ENCODE measurements around the gene ATL3. TPM values are rescaled to one million over a fixed set of nuclear protein-coding genes. Genes with fewer than 3 reads are reported as not detected.
"Not testable (repeated sequence)": the region's sequence is repeated elsewhere in the genome, so short reads cannot be mapped to it uniquely, and the experiment has no call there.

ATL3 gene
- total RNA-seq = 31.1 and 33.0 TPM in 2 replicates

- intact Hi-C loops (cut with micrococcal nuclease) = loop anchor here (1.0 to 5.0 kb wide), 6 partner anchors 10 to 1879 kb away; partner anchors contain the start of genes FEN1, RTN3 and TMEM258
Observed at GRCh38 chr11:63671322-63672155, at the start of gene ATL3. Gene ATL3, minus strand, starts transcription at chr11:63671376. Its CDS starts 41 bp downstream, at chr11:63671335.

GRCh38 chr11:63720611-63721010, 49.4 kb upstream of the ATL3 start:
- intact Hi-C loops (cut with micrococcal nuclease) = no loop called here

- intact Hi-C loops (cut with micrococcal nuclease) = no loop called here
Observed at GRCh38 chr11:63719987-63720386, 48.8 kb upstream of the ATL3 start.

GRCh38 chr11:63719001-63719400, 47.8 kb upstream of the ATL3 start:
- intact Hi-C loops (cut with micrococcal nuclease) = no loop called here

DNA sequence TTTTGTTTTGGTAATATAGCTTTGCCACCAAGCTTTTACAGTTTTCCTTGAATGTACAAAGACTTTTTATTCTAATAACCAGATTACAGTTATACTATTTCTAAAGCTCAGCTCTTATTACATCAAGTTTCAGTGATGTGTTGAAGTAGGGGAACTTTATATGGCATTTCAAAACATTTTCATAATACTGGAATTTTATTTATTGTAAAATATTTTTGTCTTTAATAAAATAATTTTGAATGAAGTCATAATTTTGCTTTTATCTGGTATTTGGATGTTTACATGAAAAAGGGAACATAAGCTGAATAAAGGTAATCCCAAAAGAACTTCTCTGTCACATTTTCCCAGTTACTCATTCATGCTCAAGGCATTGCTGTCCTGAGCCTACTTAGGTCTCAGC, 44.9 kb upstream of the ATL3 start:
- intact Hi-C loops (cut with micrococcal nuclease) = no loop called here

DNA sequence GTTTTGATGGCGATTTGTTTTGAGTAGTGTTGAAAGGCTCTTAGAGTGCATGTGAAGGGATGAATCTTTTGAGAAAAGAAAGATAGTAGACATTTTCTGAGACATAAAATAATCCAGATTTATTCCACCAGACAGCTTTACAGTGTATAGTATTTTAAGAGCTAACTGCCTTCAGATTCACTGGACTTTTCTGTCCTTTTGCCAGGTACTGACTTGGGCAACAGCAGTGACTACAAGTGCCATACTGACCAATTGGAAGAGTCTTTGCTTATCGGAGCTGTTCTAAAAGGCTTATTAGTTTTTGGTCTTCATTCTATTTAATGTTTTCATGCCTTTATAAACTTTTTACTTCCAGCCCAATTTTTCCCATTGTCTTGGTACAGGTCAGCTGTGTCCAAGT, 42.6 kb upstream of the ATL3 start:
- intact Hi-C loops (cut with micrococcal nuclease) = no loop called here

DNA sequence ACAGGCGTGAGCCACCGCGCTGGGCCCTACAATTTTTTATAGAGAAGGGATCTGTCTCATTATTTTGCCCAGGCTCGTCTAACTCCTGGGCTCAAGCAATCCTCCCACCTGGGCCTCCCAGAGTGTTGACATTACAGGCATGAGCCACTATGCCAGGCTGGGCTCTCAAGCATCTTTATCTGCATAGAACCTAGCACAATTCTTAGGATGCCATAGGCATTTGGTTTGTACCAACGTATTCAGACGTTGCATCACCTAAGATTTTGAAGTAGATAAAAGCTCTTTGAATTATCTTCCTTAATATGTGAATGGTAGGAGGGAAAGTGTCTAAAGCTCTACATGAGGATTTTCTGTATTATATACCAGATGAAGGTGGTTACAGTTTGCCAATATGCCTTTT, 40.7 kb upstream of the ATL3 start:
- intact Hi-C loops (cut with micrococcal nuclease) = no loop called here

DNA sequence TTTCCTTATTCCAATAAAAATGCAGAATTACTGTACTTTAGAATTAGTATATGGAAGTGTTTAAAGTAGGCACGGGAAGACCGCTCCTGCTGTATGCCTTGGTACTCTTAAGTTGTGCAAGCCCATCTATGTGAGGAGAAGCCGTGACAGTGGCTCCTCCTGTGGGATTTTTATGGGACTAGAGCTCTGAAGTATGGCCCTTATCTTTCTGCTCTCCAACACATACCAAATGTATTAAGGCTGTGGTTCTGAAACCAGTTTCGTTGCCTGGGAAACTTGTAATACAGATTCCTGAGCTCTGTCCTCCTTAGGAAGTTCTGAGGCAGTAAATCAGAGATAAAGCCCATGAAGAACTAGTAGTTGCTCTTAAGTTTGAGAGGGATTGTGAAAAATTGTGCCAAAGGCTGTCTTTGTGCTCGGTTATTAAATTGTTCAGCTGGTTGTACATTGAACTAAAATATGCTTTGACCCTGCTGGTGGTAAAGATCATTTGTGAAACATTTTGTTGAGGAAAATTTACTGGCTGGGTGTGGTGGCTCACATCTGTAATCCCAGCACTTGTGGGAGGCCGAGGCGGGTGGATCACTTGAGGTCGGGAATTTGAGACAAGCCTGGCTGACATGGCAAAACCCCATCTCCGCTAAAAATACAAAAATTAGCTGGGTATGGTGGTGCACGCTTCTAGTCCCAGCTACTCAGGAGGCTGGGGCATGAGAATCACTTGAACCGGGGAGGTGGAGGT, 39.5 kb upstream of the ATL3 start:
- intact Hi-C loops (cut with micrococcal nuclease) = no loop called here

DNA sequence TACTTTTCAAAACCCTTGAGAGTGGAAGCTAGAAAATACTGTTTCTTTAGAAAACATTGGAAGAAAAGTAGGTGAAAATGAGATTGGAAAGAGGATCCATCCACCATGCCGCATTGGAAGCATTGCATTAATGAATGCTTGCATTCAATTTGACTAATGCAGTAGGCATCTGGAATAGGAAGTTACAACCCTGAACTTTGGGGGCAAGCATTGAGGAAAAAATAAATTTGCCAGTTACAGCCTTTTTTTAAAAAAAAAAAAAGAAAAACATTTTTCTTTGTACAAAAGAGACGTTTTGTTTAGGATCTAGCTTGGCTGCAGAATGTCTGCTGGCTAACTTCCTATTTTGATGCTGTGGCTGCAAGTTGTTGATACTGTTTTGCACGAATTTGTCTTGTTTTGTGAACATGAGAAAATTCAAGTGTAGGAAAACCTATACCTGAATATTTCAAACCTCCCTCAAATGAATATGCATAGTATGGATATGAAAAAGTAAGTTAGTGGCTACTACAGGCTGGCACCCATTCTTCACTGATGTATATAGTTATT, 38.2 kb upstream of the ATL3 start:
- intact Hi-C loops (cut with micrococcal nuclease) = no loop called here

DNA sequence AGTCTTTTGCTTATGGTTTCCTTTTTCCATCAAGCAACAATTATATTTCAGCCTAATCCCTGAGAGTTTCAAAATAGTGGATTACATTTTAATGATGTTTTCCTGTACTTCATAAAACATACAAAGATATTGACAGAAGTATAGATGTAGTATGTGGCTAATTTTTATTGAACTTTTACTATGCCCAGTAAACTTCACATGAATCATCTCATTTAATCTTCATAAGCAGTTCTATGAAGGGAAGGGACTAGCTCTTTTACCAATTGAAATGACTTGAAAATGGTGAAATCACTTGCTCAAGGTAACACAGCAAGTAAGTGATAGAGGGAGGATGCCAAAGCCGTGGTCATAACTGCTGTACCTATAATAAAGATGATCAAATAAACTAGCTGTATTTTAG, 37.6 kb upstream of the ATL3 start:
- intact Hi-C loops (cut with micrococcal nuclease) = no loop called here

GRCh38 chr11:63705526-63705925, 34.4 kb upstream of the ATL3 start:
- intact Hi-C loops (cut with micrococcal nuclease) = no loop called here

DNA sequence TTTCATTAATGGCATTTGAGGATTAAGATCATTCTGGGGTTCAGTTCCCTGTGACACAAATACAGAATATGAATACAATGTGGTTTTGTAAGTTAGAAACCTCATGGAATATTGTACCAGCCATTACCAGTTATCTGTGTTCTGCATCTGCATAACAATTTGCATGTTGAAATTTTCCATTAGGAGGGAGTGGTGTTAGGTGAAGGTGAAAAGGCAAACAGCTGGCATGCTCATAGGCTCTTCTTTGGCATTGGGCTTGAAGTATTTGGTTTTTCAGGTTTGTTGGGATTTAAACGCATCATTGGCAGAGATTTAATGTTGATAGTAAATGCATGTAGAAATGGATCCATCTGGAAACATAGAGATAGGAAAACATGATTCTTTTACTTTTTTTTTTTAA, 28.7 kb upstream of the ATL3 start:
- intact Hi-C loops (cut with micrococcal nuclease) = no loop called here

- intact Hi-C loops (cut with micrococcal nuclease) = no loop called here
Observed at GRCh38 chr11:63698976-63699733, 28.0 kb upstream of the ATL3 start.

DNA sequence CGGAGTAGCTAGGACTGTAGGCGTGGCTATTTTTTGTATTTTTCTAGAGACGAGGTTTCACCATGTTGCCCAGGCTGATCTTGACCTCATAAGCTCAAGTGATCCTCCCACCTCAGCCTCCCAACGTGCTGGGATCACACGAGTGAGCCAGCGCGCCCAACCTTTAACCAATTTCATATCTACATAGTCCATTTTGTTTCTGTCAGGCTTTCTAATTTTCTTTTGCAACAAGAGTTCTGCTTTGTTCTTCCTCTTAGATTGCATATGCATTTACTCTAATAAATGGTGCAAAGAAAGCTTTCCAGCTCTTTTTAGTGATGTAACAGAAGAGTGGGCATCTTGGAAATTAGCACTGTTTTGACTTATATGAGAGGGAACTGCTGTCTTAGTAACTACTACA, 23.4 kb upstream of the ATL3 start:
- intact Hi-C loops (cut with micrococcal nuclease) = no loop called here

DNA sequence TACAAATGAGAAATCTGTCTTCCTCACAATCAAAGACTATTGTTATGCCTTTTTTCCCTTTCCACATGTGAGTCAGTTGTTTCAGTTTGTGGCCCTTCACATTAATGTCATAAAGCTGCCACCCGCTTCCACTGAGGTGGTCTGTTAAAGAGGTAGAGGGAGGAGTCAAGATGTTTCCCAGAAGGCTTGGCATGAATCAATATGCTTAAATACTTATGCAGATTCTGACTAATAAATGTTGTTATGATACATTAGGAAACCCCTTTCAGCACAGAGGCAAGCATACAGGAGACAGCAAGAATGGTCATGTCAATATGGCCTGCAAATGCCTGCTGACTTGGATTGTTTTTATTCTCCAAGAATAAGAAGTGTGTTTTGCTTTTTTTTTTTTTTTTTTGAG, 16.7 kb upstream of the ATL3 start:
- intact Hi-C loops (cut with micrococcal nuclease) = no loop called here

DNA sequence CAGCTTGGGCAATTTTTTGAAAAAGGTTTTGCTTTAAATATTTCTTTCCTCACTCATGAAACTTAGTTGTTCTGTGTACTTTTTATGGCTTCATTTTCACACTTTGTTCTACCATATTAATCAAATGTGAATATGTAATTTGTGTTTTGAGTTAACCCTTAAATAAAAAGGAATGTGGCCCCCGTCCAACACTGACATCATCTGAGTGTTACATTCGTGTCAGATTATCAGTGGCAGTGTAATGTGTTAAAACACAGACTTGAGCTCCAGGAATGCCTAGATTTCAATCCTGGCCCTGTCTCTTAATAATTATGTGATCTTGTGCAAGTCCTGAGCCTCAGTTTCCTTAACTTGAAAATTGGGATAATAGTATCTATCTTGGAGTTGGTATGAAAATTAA, 15.8 kb upstream of the ATL3 start:
- intact Hi-C loops (cut with micrococcal nuclease) = no loop called here

DNA sequence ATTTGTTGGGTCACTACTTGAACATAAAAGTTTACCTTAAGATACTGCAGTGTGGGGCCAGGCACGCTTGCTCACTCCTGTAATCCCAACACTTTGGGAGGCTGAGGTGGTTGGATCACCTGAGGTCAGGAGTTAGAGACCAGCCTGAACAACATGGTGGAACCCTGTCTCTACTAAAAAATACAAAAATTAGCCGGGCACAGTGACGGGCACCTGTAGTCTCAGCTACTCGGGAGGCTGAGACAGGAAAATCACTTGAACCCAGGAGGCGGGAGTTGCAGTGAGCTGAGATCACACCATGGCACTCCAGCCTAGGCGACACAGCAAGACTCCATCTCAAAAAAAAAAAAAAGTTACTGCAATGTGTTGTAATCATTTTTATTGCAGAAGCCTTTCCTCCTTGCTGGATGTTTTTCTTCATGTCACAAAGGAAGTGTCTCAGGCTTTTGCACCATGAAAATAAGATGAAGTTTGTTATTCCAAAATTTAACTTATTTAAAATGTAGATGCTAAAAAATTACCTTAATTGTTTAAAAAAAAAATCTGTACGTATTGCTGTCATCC, 14.1 kb upstream of the ATL3 start:
- intact Hi-C loops (cut with micrococcal nuclease) = not testable (repeated sequence)

- intact Hi-C loops (cut with micrococcal nuclease) = loop anchor here (5.0 kb wide), 3 partner anchors 84 to 549 kb away; partner anchors contain the start of genes DNAJC4, MACROD1, VEGFB and ZFTA
Observed at GRCh38 chr11:63683133-63683991, 12.2 kb upstream of the ATL3 start.

GRCh38 chr11:63682066-63683021, 11.2 kb upstream of the ATL3 start:
- intact Hi-C loops (cut with micrococcal nuclease) = loop anchor here (1.0 to 5.0 kb wide), 4 partner anchors 56 to 550 kb away; partner anchors contain the start of genes DNAJC4, MACROD1, VEGFB and ZFTA
